IMR-90 (cell line): ENCODE data around the gene GPC6. TPM values are rescaled to one million over a fixed set of nuclear protein-coding genes. Genes with fewer than 3 reads are reported as not detected.

Source experiments
- ATAC-seq: fragments of 200-7000 bp; cut with Tn5 transposase; 2 replicates; pipeline ENCODE4 v1.9.1; 2020; ENCODE audit warnings: low read depth, mild to moderate bottlenecking, moderate library complexity
- BruUV-seq: library from RNA; stranded (reverse); fragments of 400-500 nt; replicated peaks from 2 replicates; lab custom pipeline; 2021; lab: Mats Ljungman, UMichigan
- CTCF ChIA-PET: fragments of 300-600 bp; formaldehyde crosslinking; extraction: SDS; loops from one replicate; lab custom pipeline; 2021; ENCODE audit warnings: antibody characterized with exemption; lab: Yijun Ruan, JAX
- POLR2A ChIA-PET: fragments of 300-600 bp; sonication (Branson Sonifier 250); formaldehyde crosslinking; loops from one replicate; lab custom pipeline; 2022; ENCODE audit warnings: antibody characterized with exemption; ENCODE audit not compliant: unreplicated experiment; lab: Charles Lee
- DNase-seq: peaks from one replicate; pipeline ENCODE4 v3.0.0; 2013
- H2AFZ ChIP-seq: replicated peaks from 2 replicates; pipeline ENCODE3; 2013; ENCODE audit warnings: low read length, mild to moderate bottlenecking; ENCODE audit not compliant: poor library complexity
- H2AK5ac ChIP-seq: 2 replicates; pipeline ENCODE4 v1.6.1; 2013; ENCODE audit warnings: low read depth, low read length, inconsistent platforms
- H2AK9ac ChIP-seq: replicated peaks from 2 replicates; pipeline ENCODE3; 2013; ENCODE audit warnings: mild to moderate bottlenecking, low read depth, low read length, moderate library complexity; ENCODE audit not compliant: poor library complexity
- H2BK120ac ChIP-seq: 2 replicates; pipeline ENCODE4 v1.6.1; 2013; ENCODE audit warnings: low read depth, low read length, inconsistent platforms
- H2BK15ac ChIP-seq: 3 replicates; pipeline ENCODE4 v1.6.1; 2013; ENCODE audit warnings: low read depth, low read length, inconsistent platforms
- H2BK20ac ChIP-seq: 2 replicates; pipeline ENCODE4 v1.6.1; 2013; ENCODE audit warnings: low read depth, mild to moderate bottlenecking, inconsistent platforms, low read length, moderate library complexity
- H2BK5ac ChIP-seq: 2 replicates; pipeline ENCODE4 v1.6.1; 2013; ENCODE audit warnings: mild to moderate bottlenecking, low read depth, low read length, inconsistent platforms; ENCODE audit not compliant: poor library complexity, severe bottlenecking
- H3K14ac ChIP-seq: replicated peaks from 2 replicates; pipeline ENCODE4 v1.6.1; 2013; ENCODE audit warnings: low read depth, low read length, inconsistent platforms
- H3K18ac ChIP-seq: 2 replicates; pipeline ENCODE4 v1.6.1; 2013; ENCODE audit warnings: low read depth, low read length, control low read depth
- H3K23ac ChIP-seq: 2 replicates; pipeline ENCODE4 v1.6.1; 2013; ENCODE audit warnings: low read depth, low read length, inconsistent platforms
- H3K27ac ChIP-seq: 2 replicates; pipeline ENCODE4 v1.5.1; 2013; ENCODE audit warnings: mild to moderate bottlenecking, control low read depth, low read length; ENCODE audit not compliant: insufficient read depth
- H3K27me3 ChIP-seq: 2 replicates; pipeline ENCODE4 v1.6.1; 2013; ENCODE audit warnings: low read length; ENCODE audit not compliant: control insufficient read depth, insufficient read depth
- H3K36me3 ChIP-seq: 2 replicates; pipeline ENCODE4 v1.6.1; 2013; ENCODE audit warnings: low read length, mixed read lengths; ENCODE audit not compliant: control insufficient read depth, insufficient read depth
- H3K4ac ChIP-seq: 2 replicates; pipeline ENCODE4 v1.6.1; 2013; ENCODE audit warnings: low read depth, low read length, inconsistent platforms
- H3K4me1 ChIP-seq: 2 replicates; pipeline ENCODE4 v1.6.1; 2013; ENCODE audit warnings: low read length, mixed read lengths; ENCODE audit not compliant: control insufficient read depth, insufficient read depth
- H3K4me2 ChIP-seq: 2 replicates; pipeline ENCODE4 v1.6.1; 2013; ENCODE audit warnings: low read depth, mild to moderate bottlenecking, control low read depth, low read length, moderate library complexity
- H3K4me3 ChIP-seq: 2 replicates; pipeline ENCODE4 v1.5.1; 2013; ENCODE audit warnings: low read depth, mild to moderate bottlenecking, control low read depth, low read length, moderate library complexity; ENCODE audit not compliant: insufficient read depth
- H3K56ac ChIP-seq: 2 replicates; pipeline ENCODE4 v1.6.1; 2013; ENCODE audit warnings: low read length, inconsistent platforms; ENCODE audit not compliant: insufficient read depth; ENCODE audit errors: extremely low read depth
- H3K79me1 ChIP-seq, 2 experiments: 2 replicates each; pipeline ENCODE4 v1.6.1; 2013; ENCODE audit warnings: low read length in 2 of 2, inconsistent platforms in 1 of 2, low read depth in 1 of 2
- H3K9ac ChIP-seq: 2 replicates; pipeline ENCODE4 v1.6.1; 2013; ENCODE audit warnings: low read depth, low read length, control low read depth
- H3K9me1 ChIP-seq: 2 replicates; pipeline ENCODE4 v1.6.1; 2013; ENCODE audit warnings: low read length, inconsistent platforms; ENCODE audit not compliant: insufficient read depth
- H3K9me3 ChIP-seq: 2 replicates; pipeline ENCODE4 v1.6.1; 2013; ENCODE audit warnings: low read length; ENCODE audit not compliant: control insufficient read depth, insufficient read depth
- H4K20me1 ChIP-seq: 2 replicates; pipeline ENCODE4 v1.6.1; 2013; ENCODE audit warnings: low read length, inconsistent platforms; ENCODE audit not compliant: insufficient read depth
- H4K5ac ChIP-seq: 2 replicates; pipeline ENCODE4 v1.6.1; 2013; ENCODE audit warnings: mild to moderate bottlenecking, low read depth, low read length, control low read depth
- H4K8ac ChIP-seq, 2 experiments: 2 replicates each; pipeline ENCODE4 v1.6.1; 2013; ENCODE audit warnings: low read depth in 2 of 2, low read length in 2 of 2, control low read depth in 1 of 2, inconsistent platforms in 1 of 2
- H4K91ac ChIP-seq: 2 replicates; pipeline ENCODE4 v1.6.1; 2013; ENCODE audit warnings: low read depth, low read length, inconsistent platforms; ENCODE audit not compliant: insufficient read depth
- CHD1 ChIP-seq: IDR thresholded peaks from 2 replicates; pipeline ENCODE4 v1.6.1; 2012; ENCODE audit warnings: low read depth, low read length, improper control_type of control experiment
- CTCF ChIP-seq: conservative IDR thresholded peaks from 2 replicates; pipeline ENCODE4 v1.5.1; 2012; ENCODE audit warnings: mild to moderate bottlenecking, low read depth, low read length, improper control_type of control experiment
- NFE2L2 ChIP-seq: fragments of 150-350 bp; IDR thresholded peaks from 2 replicates; pipeline ENCODE4 v1.6.1; 2016; ENCODE audit warnings: low read depth, mild to moderate bottlenecking, low read length
- WGBS, 2 experiments: methylation state at CpG; one replicate each; pipeline versions ENCODE4 v1.1.5 to v1.1.7; 2013; ENCODE audit warnings: missing lambda C conversion rate in 2 of 2; ENCODE audit not compliant: insufficient read length in 1 of 2; ENCODE audit errors: extremely low coverage in 2 of 2; 5-methylcytosine and 5-hydroxymethylcytosine counted together
- dilution Hi-C: fragments of 300-500 bp; cut with HindIII; formaldehyde crosslinking; loops from one replicate; pipeline ENCODE4 v1.14.3; 2018; ENCODE audit warnings: low sequenced_read_pairs; ENCODE audit not compliant: unreplicated experiment
- in situ Hi-C: fragments of 300-500 bp; cut with MboI; formaldehyde crosslinking; loops from 3 replicates; pipeline ENCODE4 v1.14.3; 2019; ENCODE audit warnings: low sequenced_read_pairs, inconsistent platforms, mixed read lengths
- intact Hi-C: fragments of 100-400 bp; cut with micrococcal nuclease; formaldehyde crosslinking; loops from 2 replicates; pipeline ENCODE4 v1.10.0; 2022
- polyA plus RNA-seq, 3 experiments: library from polyadenylated mRNA; depleted of rRNA; stranded (reverse); fragments of >200 nt; gene quantifications; 2 replicates each; pipeline ENCODE4 v1.2.3, GENCODE V29; 2012; ENCODE audit warnings: low replicate concordance in 1 of 3
- total RNA-seq: library from RNA; depleted of rRNA; stranded (reverse); fragments of >200 nt; gene quantifications from 2 replicates; pipeline ENCODE4 v1.2.3, GENCODE V29; 2012

GPC6 gene
- total and polyA plus RNA-seq, 2 of the 4 experiments (the other 2 are of a cell fraction) = 14.9 to 39.4 TPM

- ATAC-seq (no peak), DNase-seq (no peak)
- Histone ChIP-seq H3K23ac (no peak overlapping the region), H3K36me3 (no peaks in the 10 kb centered on the region), H3K4me1 (peaks cover 2% of the 10 kb centered on the region; the same call in 1 of the 2 replicates), H4K8ac (no peak overlapping the region), H2BK15ac (no peak overlapping the region), H3K27me3 (no peaks in the 10 kb centered on the region), H2AFZ (no peak overlapping the region), H3K18ac (no peak overlapping the region), H2AK5ac (no peak overlapping the region), H4K5ac (no peak overlapping the region), H3K9ac (no peak overlapping the region), H3K4me2 (no peak overlapping the region), H2BK5ac (no peak overlapping the region), H3K56ac (no peak overlapping the region), H2AK9ac (no peak overlapping the region), H3K4ac (no peak overlapping the region), H3K79me1 (no peaks in the 10 kb centered on the region), H2BK20ac (no peak overlapping the region), H3K4me3 (no peak overlapping the region), H4K20me1 (no peaks in the 10 kb centered on the region), H3K9me3 (no peaks in the 10 kb centered on the region), H3K27ac (no peak overlapping the region), H3K9me1 (no peaks in the 10 kb centered on the region), H3K14ac (no peak overlapping the region), H4K91ac (no peak overlapping the region), H2BK120ac (no peak overlapping the region)
- dilution Hi-C loops (no loop called here), intact Hi-C loops (no loop called here), in situ Hi-C loops (no loop called here)
- no CpG with 5 or more reads among the region's 1 CpG for WGBS, 2 experiments
- CTCF ChIA-PET = interaction anchor here (1.2 kb wide), 1 partner anchor 337 kb away, joined by 3 read pairs; no protein-coding TSS in a partner anchor
- TF ChIP-seq CHD1 = no peak
- TF ChIP-seq CTCF = no peak
- no peak for TF ChIP-seq NFE2L2
- no TSS peak for BruUV-seq
- POLR2A ChIA-PET = interaction anchor here (0.7 kb wide), 1 partner anchor 91 kb away, joined by 3 read pairs; no protein-coding TSS in a partner anchor
Measured at GRCh38 chr13:94115054-94115453, 888.4 kb downstream of the GPC6 start.
